ENCODE results near the gene CRKL. TPM values are rescaled to one million over a fixed set of nuclear protein-coding genes. Genes with fewer than 3 reads are reported as not detected.

Gene CRKL
- total and polyA plus RNA-seq, 11 donors = 22.4 to 64.2 (median 52.9) TPM

GRCh38 chr22:20881869-20882815 lies 35.1 kb upstream of the CRKL start:
- no peak overlapping the region for H3K27ac ChIP-seq
- peaks cover 0 to 21% (median 11%) of the 10 kb centered on the region in 12 donors for H3K4me1 ChIP-seq
- TF ChIP-seq CTCF (IDR thresholded peaks at IDR 0.05) (no peak), POLR2A (IDR thresholded peaks at IDR 0.05) (no peak)
- no peaks in the 10 kb centered on the region for H3K27me3 ChIP-seq
- DNase-seq = no peak
- H3K4me3 ChIP-seq = no peak overlapping the region
- intact Hi-C loops (cut with DNase I) = loop anchor here in 3 of 10 donors (5.0 to 10.0 kb wide), 4 partner anchors 35 to 133 kb away; partner anchors contain the start of genes AIFM3 (in 2 of the 3), CRKL (in 1 of the 3) and P2RX6 (in 1 of the 3)
- no peak for ATAC-seq
- H3K36me3 ChIP-seq = peaks cover 2 to 87% (median 59%) of the 10 kb centered on the region in 9 donors
- no peaks in the 10 kb centered on the region for H3K9me3 ChIP-seq
- 90 to 93% (median 92%) methylated on average over 9 of the region's 9 CpGs for WGBS, 4 donors

GRCh38 chr22:20882855-20883254 lies 34.4 kb upstream of the CRKL start:
- H3K4me3 ChIP-seq = no peak overlapping the region
- 85 to 88% (median 88%) methylated on average over 6 of the region's 6 CpGs for WGBS, 4 donors
- H3K9me3 ChIP-seq = no peaks in the 10 kb centered on the region
- peaks cover 0 to 21% (median 11%) of the 10 kb centered on the region in 12 donors for H3K4me1 ChIP-seq
- no peak overlapping the region for H3K27ac ChIP-seq
- no peak for TF ChIP-seq CTCF (IDR thresholded peaks at IDR 0.05)
- TF ChIP-seq POLR2A (IDR thresholded peaks at IDR 0.05) = no peak
- intact Hi-C loops (cut with DNase I) = loop anchor here in 3 of 10 donors (5.0 to 10.0 kb wide), 4 partner anchors 34 to 132 kb away; partner anchors contain the start of genes AIFM3 (in 2 of the 3), CRKL (in 1 of the 3) and P2RX6 (in 1 of the 3)
- H3K36me3 ChIP-seq = peaks cover 2 to 87% (median 60%) of the 10 kb centered on the region in 9 donors
- ATAC-seq (no peak), DNase-seq (no peak)
- H3K27me3 ChIP-seq = no peaks in the 10 kb centered on the region

- Histone ChIP-seq H3K27me3 (no peaks in the 10 kb centered on the region), H3K36me3 (peaks cover 2 to 93% (median 72%) of the 10 kb centered on the region in 9 donors), H3K4me3 (no peak overlapping the region), H3K9me3 (no peaks in the 10 kb centered on the region), H3K4me1 (peaks cover 0 to 25% (median 11%) of the 10 kb centered on the region in 12 donors), H3K27ac (no peak overlapping the region)
- TF ChIP-seq CTCF (IDR thresholded peaks at IDR 0.05) (no peak), POLR2A (IDR thresholded peaks at IDR 0.05) (no peak)
- 59 to 68% (median 61%) methylated on average over 4 of the region's 4 CpGs for WGBS, 4 donors
- ATAC-seq = no peak
- intact Hi-C loops (cut with DNase I) = loop anchor here in 3 of 10 donors (5.0 to 10.0 kb wide), 4 partner anchors 33 to 130 kb away; partner anchors contain the start of genes AIFM3 (in 2 of the 3), CRKL (in 1 of the 3) and P2RX6 (in 1 of the 3)
- no peak for DNase-seq
These were observed 32.8 kb upstream of the CRKL start for GRCh38 chr22:20884454-20884853.

Data from heart left ventricle (tissue), 16 donors.